Measurements from ENCODE around the gene TNPO3. TPM values are rescaled to one million over a fixed set of nuclear protein-coding genes. Genes with fewer than 3 reads are reported as not detected.

Gene TNPO3
- total RNA-seq, 2 donors from 2014 or later: 36.8 to 46.6 TPM

DNA sequence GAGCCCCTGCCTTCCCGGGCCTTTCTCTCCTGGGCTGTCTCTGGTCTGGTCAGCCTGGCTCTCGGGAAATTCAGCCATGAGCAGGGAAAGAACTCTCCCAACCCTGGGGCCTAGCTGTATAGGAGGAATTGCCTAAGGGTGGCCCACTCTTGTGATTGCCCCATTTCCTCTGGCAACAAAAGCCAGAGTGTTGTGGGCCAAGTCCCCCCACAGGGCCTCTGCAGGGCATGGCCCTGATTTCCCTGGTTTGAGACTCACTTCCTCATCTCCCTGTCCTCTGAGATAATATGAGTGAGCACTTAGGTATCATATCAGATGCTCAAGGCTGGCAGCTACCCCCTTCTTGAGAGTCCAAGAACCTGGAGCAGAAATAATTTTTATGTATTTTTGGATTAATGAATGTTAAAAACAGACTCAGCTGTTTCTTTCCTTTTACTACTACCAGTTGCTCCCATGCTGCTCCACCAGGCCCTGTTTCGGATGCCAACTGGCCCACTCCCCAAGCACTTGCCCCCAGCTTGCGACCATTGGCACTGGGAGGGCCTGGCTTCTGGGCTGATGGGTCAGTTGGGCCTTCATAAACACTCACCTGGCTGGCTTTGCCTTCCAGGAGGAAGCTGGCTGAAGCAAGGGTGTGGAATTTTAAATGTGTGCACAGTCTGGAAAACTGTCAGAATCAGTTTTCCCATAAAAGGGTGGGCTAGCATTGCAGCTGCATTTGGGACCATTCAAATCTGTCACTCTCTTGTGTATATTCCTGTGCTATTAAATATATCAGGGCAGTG is 105.7 kb downstream of the TNPO3 start:
- H3K4me1 ChIP-seq: no peaks in the 10 kb centered on the region
- DNase-seq: no peak
- TF ChIP-seq, protein P1, sequence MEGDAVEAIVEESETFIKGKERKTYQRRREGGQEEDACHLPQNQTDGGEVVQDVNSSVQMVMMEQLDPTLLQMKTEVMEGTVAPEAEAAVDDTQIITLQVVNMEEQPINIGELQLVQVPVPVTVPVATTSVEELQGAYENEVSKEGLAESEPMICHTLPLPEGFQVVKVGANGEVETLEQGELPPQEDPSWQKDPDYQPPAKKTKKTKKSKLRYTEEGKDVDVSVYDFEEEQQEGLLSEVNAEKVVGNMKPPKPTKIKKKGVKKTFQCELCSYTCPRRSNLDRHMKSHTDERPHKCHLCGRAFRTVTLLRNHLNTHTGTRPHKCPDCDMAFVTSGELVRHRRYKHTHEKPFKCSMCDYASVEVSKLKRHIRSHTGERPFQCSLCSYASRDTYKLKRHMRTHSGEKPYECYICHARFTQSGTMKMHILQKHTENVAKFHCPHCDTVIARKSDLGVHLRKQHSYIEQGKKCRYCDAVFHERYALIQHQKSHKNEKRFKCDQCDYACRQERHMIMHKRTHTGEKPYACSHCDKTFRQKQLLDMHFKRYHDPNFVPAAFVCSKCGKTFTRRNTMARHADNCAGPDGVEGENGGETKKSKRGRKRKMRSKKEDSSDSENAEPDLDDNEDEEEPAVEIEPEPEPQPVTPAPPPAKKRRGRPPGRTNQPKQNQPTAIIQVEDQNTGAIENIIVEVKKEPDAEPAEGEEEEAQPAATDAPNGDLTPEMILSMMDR (IDR thresholded peaks at IDR 0.05): no peak
- intact Hi-C loops (cut with DNase I): no loop called here
- H3K9ac ChIP-seq (ENCODE audit: low read depth in 2 of 2, low read length in 2 of 2): no peak overlapping the region
- no peaks in the 10 kb centered on the region for H3K36me3 ChIP-seq
- no peak overlapping the region for H3K27ac ChIP-seq
- no peak overlapping the region for H3K4me3 ChIP-seq
- no peaks in the 10 kb centered on the region for H3K9me3 ChIP-seq
- no peaks in the 10 kb centered on the region for H3K27me3 ChIP-seq

DNA sequence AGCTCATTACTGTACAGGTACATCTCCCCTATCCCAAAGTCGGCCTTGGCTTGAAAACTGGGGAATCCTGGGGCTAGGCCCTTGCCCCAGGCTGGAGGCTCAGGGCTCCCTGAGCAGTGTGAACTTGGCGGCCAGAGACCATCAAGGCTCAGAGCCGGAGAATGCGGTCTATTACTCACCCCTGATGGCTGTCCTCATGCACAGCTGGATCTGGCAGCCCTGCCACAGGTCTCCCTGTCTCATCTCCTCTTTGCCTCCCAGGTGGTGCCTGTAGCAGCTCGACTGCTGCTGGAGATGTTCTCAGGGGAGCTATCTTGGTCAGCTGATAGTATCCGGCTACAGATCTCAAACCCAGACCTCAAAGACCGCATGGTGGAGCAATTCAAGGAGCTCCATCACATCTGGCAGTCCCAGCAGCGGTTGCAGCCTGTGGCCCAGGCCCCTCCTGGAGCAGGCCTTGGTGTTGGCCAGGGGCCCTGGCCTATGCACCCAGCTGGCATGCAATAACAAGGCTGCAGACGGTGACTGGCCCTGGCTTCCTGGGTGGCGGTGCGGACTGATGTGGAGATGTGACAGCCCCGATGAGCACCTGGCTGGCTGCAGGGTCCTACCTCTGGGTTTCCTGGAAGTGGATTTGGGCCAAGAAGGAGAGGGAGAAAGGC is 106.5 kb downstream of the TNPO3 start:
- no peak overlapping the region for H3K4me3 ChIP-seq
- H3K9ac ChIP-seq (ENCODE audit: low read depth in 2 of 2, low read length in 2 of 2): no peak overlapping the region
- no peak for DNase-seq
- H3K9me3 ChIP-seq: no peaks in the 10 kb centered on the region
- H3K27me3 ChIP-seq: no peaks in the 10 kb centered on the region
- no peaks in the 10 kb centered on the region for H3K36me3 ChIP-seq
- H3K4me1 ChIP-seq: no peaks in the 10 kb centered on the region
- TF ChIP-seq, protein P1 (IDR thresholded peaks at IDR 0.05): no peak
- no peak overlapping the region for H3K27ac ChIP-seq
- intact Hi-C loops (cut with DNase I): no loop called here

DNA sequence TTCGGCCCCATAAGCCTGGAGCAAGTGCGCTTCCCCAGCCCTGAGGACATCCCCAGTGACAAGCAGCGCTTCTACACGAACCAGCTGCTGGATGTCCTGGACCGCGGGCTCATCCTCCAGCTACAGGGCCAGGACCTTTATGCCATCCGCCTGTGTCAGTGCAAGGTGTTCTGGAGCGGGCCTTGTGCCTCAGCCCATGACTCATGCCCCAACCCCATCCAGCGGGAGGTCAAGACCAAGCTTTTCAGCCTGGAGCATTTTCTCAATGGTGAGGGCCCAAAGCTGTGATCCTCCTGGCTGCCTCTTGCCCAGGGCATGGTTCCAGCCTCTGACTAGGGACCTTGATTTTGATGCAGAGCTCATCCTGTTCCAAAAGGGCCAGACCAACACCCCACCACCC is 107.1 kb downstream of the TNPO3 start:
- Histone ChIP-seq H3K9me3 (no peaks in the 10 kb centered on the region), H3K27ac (no peak overlapping the region), H3K36me3 (no peaks in the 10 kb centered on the region), H3K4me3 (no peak overlapping the region), H3K27me3 (no peaks in the 10 kb centered on the region), H3K4me1 (no peaks in the 10 kb centered on the region), H3K9ac (ENCODE audit: low read depth in 2 of 2, low read length in 2 of 2) (no peak overlapping the region)
- intact Hi-C loops (cut with DNase I): no loop called here
- no peak for DNase-seq
- TF ChIP-seq, protein P1 (IDR thresholded peaks at IDR 0.05): no peak

DNA sequence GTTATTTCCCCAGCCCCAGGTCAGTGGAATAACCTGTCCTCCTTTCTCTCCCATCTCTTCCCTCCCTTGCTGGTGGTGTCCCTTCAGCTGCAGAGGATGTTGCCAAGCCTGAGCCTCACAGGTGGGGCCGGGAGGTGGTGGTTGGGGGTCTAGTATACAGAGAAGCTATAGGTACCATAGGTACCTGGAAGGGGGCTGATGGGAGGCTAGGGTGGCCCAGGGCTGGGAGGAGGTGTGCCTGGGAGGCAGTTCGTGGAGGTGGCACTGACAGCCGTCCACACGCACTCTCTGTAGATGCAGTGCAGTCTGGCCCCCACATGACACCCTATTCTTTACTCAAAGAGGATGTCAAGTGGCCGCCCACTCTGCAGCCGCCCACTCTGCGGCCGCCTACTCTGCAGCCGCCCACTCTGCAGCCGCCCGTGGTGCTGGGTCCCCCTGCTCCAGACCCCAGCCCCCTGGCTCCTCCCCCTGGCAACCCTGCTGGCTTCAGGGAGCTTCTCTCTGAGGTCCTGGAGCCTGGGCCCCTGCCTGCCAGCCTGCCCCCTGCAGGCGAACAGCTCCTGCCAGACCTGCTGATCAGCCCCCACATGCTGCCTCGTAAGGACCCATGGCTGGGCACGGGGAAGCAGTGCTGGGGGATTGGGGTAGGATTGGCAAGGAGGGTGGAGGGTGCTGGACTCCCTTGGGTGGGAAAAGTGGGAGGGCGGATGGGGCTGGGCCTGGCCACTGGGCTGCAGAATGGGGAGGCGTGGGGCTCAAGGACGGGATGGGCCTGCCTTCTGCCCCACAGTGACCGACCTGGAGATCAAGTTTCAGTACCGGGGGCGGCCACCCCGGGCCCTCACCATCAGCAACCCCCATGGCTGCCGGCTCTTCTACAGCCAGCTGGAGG is 107.7 kb downstream of the TNPO3 start:
- intact Hi-C loops (cut with DNase I): no loop called here
- Histone ChIP-seq H3K4me3 (no peak overlapping the region), H3K36me3 (no peaks in the 10 kb centered on the region), H3K4me1 (no peaks in the 10 kb centered on the region), H3K9ac (ENCODE audit: low read depth in 2 of 2, low read length in 2 of 2) (no peak overlapping the region), H3K27ac (no peak overlapping the region), H3K9me3 (no peaks in the 10 kb centered on the region), H3K27me3 (no peaks in the 10 kb centered on the region)
- DNase-seq: no peak
- TF ChIP-seq, protein P1 (IDR thresholded peaks at IDR 0.05): no peak

DNA sequence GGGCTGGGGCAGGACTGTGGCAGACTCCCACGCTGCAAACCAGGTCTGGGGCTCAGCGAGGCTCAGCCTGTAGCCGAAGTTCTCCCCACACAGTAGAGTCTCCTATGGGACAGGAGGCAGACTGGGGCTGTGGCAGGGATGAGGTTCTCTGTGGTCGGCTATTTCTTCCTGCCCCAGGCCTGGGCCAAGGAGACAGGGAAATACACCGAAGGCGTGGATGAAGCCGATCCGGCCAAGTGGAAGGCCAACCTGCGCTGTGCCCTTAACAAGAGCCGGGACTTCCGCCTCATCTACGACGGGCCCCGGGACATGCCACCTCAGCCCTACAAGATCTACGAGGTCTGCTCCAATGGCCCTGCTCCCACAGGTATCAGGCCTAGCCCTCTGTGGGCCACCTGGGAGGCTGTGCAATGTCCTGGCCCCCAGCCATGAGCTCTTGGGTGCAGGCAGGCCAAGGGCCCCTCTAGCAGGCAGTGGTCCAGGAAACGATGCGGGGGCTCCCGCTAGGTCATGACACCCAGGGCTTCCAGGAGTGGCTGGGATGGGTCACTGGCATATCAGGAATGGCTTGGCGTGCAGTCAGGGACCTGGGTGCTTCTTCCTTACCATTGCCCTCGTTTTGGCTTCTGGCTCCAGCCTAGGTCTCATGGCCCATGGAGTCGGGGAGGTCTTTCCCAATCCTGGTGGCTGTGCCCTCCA is 109.1 kb downstream of the TNPO3 start:
- H3K4me3 ChIP-seq: no peak overlapping the region
- H3K27ac ChIP-seq: no peak overlapping the region
- intact Hi-C loops (cut with DNase I): no loop called here
- TF ChIP-seq, protein P1 (IDR thresholded peaks at IDR 0.05): no peak
- no peaks in the 10 kb centered on the region for H3K27me3 ChIP-seq
- H3K36me3 ChIP-seq: no peaks in the 10 kb centered on the region
- no peaks in the 10 kb centered on the region for H3K4me1 ChIP-seq
- no peak for DNase-seq
- no peaks in the 10 kb centered on the region for H3K9me3 ChIP-seq
- no peak overlapping the region for H3K9ac ChIP-seq (ENCODE audit: low read depth in 2 of 2, low read length in 2 of 2)
